DMS 273 (cell line): ENCODE data around the gene POLR3C.

Source experiments
- DNase-seq: peaks from one replicate; lab custom pipeline; 2025; ENCODE audit not compliant: unreplicated experiment; lab: John Stamatoyannopoulos, UW

The POLR3C gene

DNA sequence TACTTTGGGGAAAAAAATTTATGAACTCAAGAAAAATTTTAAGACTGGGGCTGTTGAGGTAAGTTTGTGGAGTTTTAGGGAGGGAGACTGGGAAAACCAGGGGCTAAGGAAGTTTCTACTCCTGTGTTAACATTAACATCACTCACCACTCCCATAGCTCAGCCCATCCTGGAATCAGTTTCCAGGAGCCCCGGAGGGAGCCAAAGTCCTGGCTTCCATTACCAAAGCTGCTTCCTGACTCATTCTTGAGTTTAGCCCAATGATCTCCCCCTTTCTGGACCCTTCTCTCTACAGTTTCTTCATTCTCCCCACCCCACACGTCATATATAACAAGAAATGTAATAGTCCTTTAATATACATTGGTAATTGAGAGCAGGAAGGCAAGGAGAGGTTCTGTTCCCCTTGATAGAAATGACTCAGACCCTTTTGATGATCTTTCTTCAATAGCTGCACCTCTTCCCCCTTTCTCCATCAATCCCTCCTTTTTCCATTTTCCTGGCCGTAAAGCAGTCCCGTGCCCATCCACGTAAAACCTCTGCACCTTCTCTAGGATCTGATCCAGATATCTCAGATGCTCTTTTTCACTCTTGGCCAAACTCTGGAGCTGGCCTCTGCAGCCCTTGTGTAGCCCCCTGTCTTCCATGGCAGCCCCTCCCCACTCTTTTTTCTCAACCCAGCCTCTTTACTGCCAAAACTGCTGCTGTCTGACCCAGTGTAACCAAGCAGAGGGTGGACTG lies 39.5 kb downstream of the POLR3C start:
- no peak for DNase-seq

DNA sequence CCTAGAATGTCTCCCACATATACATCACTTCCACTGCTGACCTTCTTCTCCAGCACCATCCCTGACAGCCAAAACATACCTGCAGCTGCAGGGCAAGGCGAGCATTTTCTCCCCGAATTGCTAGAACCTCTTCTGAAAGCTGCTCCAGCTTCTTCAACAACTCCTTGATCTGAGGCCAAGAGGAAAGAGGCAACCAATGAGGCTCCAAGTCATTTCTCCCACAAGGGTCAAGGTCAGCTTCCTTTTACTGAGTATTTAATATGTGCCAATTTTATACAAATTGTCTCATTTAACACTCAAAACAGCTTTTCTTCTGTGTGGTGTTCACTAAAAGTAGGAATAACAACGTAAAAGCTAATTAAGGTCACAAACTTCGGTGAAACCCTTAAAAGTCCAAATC lies 44.2 kb downstream of the POLR3C start:
- no peak for DNase-seq

DNA sequence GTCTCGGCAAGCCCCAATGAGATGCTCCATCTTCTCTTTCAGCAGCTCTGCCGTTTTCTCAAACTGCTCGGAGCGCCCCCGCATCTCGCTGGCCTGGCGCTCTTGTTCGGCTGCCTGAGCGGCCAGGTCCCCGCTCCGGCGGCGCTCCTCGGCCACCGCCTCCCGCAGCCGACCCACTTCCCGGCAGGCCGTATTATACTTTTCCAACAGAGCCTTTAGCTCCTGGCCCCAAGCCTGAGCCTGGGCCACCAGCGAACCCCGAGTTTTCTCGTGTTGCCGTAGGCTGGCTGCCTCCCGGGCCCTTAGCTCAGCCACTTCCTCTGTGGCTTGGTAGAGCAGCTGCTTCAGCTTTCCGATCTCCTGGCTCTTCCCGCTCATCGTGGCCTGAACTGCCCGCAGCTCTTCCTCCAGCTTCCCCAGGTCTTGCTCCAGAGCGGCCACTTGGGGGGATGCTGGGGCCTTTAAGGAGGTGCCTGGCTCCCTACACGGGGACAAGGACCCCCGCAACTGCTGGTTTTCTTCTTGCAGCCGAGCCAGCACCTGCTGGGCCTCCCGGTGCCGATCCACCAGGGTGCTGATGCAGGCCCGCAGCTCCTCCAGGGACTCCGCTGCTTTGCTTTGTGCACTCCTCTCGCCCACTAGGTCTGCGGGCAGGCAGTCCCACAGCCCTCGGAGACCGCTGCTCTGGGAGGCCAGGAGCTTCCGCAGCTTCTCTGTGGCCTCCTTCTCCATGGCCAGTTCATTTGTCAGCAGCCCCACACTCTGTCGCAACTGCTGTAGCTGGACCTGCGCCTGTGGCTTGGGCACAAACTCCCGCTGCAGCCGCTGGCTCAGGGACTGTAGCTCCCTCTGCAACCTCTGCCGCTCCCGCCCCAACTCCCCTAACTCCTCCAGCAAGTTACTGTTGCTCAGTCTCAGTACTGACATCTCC lies 48.3 kb downstream of the POLR3C start:
- DNase-seq, result no peak

DNA sequence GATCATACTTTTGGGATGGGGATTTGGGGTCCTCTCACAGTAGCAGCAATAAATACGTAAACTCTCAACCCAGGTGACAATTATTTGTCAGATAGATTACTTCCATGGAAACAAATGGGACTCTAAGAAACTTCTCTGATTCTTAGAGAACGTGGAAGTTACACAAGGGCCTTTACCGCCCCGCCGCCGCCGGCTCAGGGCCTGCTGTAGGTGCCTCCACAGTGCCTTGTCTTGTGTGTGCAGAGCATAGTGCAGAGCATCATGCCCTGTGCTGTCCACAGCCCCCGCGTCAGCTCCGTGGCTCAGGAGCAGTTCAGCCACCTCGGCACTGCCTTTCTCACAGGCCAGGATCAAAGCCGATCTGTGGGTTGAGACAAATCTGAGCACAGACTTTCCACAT lies 50.6 kb downstream of the POLR3C start:
- no peak for DNase-seq

DNA sequence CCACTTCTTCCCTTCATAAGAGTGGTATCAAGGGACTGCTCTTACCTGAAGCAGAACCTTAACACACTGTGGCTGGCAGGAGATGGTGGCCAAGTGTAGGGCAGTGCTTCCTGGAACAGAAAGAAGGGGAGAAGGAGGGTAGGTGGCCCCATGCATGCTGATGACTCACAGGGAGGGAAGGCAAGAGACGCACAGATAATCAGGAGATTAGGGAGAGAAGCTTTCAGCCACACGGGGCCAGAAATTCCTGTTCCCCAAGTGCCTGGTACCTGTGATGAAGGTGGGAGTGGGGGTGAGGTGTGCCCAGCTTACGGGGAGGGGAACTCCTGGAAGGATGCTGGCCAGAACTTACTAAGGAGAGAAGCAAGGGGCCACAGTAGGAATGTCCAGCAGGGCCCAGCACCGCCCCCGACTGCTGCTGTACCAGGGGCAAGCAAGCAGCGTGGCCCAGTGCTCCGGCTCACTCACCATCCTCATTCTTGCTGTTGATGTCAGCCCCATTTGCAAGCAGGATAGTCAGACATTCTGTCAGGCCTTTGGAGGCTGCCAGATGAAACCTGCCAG lies 54.0 kb downstream of the POLR3C start:
- no peak for DNase-seq

DNA sequence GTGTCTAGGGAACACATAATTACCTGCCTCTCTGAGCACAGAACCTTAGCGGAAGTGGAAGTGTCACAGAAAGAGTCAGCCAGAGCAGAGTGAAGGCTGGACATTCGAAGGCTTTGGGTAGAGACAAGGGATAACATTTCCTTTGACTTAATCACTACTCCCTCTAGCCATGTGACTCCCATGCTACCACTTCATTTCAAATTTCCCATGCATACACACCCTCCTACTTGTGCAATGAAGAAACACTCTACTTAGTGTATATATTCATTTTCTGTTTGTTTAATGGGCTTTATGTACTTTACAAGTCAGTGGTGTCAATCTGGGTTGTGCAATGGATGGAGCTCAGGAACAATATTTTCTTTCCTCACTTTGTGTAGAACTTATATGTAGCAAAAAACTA lies 54.7 kb downstream of the POLR3C start:
- no peak for DNase-seq

DNA sequence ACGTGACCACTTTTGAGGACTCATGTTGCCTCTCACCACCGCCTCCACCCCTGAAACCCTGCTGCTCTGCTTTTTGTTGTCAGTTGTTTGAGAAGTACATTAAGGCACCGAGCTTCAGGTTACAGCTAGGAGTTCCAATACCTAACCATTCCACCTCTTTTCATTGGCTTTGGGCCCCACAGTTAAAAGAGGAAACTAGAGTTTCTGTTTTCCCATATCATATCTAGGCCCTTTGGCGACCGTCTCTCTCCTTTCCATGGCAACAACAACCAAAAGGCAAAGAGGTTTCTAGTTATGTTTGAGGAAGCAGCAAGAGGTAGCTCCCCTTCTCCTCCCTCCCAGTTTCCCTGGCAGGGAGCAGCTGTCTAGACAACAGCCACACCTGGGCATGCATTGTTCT lies 55.8 kb downstream of the POLR3C start:
- no peak for DNase-seq

DNA sequence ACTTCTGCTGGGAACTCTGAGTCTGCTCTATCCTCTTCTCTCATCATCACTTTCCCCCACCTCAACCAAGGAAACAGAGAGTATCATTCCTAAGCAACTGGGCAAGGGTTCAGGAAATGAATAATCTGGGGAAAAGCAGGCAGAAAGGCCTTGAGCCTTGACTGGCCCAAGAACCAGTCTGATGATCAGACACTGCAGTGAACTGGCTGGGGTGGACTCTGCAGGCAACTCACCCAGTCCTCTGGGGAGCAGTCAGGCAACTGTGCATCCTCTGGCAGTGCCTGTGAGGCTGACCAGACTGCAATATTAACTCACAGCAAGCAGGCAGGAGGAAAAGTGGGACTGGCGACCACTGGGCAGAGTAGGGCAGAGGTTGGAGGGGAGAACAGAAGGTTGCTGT lies 60.7 kb downstream of the POLR3C start:
- no peak for DNase-seq

DNA sequence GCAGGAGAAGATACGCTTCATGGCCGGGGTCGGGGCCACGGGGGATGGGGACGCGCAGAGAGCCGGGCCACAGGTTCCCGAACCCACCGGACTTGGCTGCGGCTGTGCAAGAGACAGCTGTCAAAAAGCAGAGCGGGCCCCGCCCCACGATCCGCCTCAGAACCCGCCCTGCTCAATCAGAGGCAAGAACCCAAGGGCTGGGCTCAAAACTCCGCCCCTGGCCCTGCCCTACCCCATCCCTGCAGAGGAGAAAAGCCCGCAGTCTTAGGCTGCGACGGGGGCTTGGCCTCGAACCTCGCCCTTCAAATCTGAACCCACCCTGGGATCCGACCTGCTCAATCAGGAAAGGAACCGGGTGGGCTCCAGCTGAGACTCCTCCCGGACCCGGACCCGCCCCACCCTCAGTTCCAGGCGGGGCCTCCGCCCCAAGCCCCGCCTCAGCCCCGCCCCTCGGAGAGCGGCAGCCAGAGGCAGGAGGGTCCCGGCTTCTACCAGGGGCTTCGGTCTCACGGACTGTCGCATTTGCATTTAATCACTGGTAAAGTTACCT lies 61.8 kb downstream of the POLR3C start, which contains the start of gene ANKRD35:
Gene ANKRD35 (minus strand): TSS at position 129 of the 550 bp plus-strand sequence. CDS start 108 bp downstream, at position 21.
- peak; percentile 93 for DNase-seq

DNA sequence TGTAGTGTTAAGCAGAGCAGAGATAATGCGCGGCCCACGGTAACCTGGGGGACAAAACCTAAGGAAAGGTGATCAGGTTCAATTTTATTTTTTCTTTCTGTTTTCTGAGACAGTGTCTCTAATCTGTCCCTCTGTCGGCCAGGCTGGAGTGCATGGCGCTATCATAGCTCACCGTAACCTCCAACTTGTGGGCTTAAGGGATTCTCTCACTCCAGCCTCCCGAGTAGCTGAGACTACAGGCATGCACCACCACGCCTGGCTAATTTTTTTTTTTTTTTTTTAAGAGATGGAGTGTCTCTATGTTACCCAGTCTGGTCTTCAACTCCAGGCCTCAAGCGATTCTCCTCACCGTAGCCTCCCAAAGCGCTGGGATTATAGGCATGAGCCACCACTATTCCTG lies 62.4 kb downstream of the POLR3C start:
- no peak for DNase-seq

DNA sequence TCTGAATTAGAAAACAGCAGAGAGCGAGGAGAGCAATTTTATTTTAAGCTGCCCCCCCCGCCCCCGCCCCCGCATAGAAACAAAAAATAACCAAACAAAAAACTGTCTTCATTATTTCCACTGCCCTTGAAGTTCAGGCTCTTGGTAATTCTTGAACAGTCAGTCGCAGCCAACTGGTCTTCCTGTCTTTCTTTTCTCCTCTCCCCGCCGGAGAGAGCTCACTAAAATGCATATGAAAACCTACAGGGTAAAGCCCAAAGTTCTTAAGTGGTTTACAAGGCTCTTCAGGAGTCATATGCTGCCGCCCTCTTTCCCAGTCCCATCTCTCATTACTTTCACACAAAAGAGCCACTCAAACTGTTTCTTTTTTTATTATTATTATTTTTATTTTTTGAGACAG lies 62.8 kb downstream of the POLR3C start:
- DNase-seq, result no peak

DNA sequence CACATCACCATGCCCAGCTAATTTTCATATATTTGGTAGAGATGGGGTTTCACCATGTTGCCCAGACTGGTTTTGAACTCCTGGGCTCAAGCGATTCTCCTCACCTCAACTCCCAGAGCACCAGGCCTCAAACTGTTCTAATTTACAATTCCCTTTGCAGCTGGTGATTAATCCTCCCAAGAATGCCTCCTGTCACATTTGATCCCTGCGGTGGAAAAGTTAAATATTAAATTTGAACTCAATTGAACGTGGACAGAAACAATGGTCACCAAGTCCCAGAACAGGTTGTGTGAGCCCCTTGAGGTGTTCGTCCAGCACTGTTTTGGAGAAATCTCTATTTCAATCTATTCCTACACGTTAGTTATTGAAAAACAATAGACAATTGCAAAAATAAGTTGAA lies 63.6 kb downstream of the POLR3C start:
- no peak for DNase-seq

DNA sequence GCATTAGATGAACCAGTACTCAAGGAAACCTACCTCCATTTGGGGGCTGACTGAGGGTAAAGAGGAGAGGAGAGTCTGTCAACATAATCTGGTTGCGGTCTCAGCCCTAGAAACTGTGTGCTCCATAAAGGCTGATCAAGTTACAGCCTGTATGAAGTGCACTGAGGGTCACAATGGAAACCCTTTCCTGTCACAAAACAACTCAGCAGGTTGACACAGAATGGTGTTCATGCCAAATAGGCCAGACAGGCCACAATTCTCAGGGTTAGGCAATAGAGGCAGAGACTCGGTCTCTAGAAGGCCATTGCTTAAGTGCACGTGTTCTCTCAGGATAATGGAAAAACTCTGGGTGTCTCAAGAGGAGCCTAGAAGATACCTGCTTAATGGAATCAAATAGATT lies 65.7 kb downstream of the POLR3C start:
- no peak for DNase-seq

DNA sequence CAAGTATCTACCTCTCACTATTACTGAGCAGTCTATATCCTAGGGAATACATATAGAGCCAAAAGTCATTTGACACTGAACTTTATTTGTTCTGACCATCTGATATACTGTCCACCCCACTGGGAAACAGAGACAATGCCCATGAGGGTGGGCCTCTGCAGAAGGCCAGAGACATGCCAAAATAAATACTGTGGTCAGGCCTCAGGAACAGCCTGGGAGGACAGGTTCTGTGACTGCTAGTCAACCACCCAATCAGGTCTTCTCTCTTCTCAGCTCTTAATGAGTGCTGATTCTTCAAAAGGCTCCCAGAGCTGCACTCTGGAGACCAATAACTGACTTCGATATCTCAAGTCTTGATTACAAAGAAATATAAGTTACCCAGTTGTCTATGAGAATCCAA lies 67.1 kb downstream of the POLR3C start:
- DNase-seq, result no peak

DNA sequence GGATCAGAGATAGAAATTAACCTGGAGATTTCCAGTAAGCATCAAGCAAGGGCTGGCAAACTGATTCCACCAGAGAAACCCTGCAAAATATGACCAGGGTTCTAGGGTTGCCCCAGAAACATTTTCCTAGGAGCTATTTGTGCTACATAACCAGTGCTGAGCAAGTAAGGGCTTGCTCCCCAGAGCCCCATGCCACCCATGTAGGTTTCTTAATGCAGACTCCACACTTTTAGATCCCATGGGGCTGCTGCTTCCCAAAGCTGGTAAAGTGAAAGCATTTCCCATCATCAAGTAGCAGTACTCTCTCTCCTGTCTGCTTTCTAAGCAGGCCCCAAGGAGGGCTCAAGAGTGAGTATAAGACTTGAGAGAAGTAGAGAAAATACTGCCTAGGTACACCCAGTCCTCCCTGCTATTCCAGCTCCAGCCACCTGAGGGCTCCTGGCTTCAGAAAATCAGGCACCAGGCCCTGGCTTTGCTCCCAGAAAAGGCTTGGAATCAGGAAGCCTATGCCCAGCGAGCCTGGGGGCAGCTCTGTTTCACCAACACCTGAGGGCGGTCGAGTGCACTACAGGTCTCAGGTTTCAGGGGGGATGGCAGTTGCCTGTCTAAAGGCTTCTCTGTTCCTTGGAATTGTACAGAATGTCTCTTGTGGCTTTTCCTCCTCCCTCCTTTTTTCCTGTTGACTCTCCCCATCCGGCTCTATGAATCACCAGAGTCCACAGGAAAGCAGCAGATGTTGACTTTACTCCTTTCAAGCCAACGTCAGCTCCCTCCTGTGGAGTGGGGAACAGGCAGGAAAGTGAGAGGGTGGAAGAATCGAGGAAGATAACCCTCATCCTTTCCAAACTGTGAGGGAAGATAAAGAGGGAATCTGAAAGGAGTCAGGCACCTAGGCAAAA lies 67.8 kb downstream of the POLR3C start:
- DNase-seq, result peak; percentile 99

DNA sequence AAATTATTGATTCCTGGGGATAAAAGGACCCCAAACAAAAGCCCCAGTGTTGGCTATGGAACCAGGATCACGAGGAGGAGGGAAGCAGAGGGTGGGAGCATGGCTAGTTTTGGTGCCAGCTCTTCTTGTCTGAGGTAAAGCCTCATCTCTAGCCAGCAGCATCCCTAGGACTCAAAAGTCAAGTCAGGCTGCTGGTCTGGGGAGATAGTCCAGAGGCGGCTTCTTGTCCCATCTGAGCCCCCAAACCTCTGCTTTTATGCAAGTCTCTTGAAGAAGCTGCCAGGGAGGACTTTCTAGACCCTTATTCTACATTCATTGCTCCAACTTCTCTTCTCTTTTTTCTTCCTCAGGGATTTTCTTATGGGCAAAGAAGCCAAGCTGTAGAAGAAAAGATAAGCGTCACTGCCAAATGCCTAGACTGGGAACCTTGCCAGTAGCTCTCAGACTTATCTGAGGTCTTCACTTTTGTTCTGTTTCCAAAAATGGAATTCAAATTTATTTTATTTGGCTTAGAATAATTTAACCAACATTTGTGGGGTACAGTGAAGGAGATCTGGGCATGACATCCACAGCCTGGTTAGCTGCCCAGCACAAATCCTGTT lies 68.6 kb downstream of the POLR3C start:
- peak; percentile 70 for DNase-seq

DNA sequence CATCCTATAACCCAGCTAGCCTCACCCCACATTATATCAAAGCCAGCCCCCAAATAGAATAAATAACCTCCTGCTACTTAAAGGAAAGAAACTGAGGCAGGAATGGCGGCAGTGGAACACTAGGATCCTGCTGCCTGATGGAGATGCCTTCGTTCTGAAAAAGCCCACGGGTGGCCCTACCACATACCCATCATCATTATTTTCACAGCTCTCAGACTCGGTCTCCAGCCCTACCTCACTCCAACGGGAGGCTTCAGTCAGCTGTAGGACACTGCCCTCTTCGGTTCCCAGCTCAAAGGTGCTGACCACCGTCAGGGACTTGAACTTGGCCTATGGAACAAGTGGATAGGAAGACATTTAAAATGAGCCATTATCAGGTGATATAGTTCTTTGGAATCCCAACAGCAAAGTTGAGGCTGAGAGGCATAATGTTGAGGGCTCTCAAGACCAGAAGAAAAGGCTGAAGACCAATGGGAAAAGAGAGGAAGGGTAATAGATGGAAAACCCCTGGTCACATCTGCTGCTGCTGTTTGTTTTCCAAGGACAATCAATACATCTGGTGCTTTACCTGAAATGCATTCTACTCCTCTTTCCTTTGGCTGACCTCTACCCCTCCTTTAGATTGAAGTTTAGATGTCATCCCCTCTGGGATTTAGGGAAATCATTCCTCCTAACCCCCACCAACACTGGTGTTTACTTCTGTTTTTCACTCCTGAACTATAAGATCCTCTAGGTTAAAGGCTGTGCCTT lies 69.5 kb downstream of the POLR3C start:
- DNase-seq, result no peak
